Sigmoid colon (tissue), 4 donors: ENCODE results near the gene RCL1.

ENCODE experiments used
- CTCF ChIP-seq, 4 experiments: fragments of 450-650 bp in 3 of 4; fragments of 200-600 bp in 1 of 4; IDR thresholded peaks; one replicate each; pipeline ENCODE4 v1.5.1; 2016 to 2019; ENCODE audit warnings: antibody characterized with exemption in 4 of 4, mild to moderate bottlenecking in 3 of 4, moderate library complexity in 2 of 4
- POLR2A ChIP-seq, 2 donors: fragments of 450-650 bp; IDR thresholded peaks; one replicate each; pipeline ENCODE4 v1.6.1; 2016; ENCODE audit warnings: antibody characterized with exemption in 2 of 2, mild to moderate bottlenecking in 2 of 2, moderate library complexity in 2 of 2
- POLR2AphosphoS5 ChIP-seq, 4 donors: sonication (generic); formaldehyde crosslinking; IDR thresholded peaks; one replicate each; pipeline ENCODE4 v1.6.1; 2017; ENCODE audit warnings: antibody characterized with exemption in 4 of 4

GRCh38 chr9:4904322-4905134 is 111.8 kb downstream of the RCL1 start:
- no peak for TF ChIP-seq CTCF (IDR thresholded peaks at IDR 0.05)
- TF ChIP-seq POLR2AphosphoS5 (IDR thresholded peaks at IDR 0.05) = no peak
- no peak for TF ChIP-seq POLR2A (IDR thresholded peaks at IDR 0.05)
